HEK293 (cell line): ENCODE measurements around the gene DGCR2.

Experiments
- CTCF ChIA-PET: fragments of 350-600 bp; formaldehyde crosslinking; extraction: SDS; loops from one replicate; lab custom pipeline; 2021; ENCODE audit warnings: antibody characterized with exemption; lab: Yijun Ruan, JAX
- POLR2A ChIA-PET: fragments of 300-600 bp; formaldehyde crosslinking; extraction: SDS; loops from one replicate; lab custom pipeline; 2020; ENCODE audit warnings: antibody characterized with exemption, inconsistent platforms; lab: Yijun Ruan, JAX
- H3K27ac ChIP-seq: fragments of 200-500 bp; sonication (Bioruptor generic); 2 replicates; pipeline ENCODE4 v1.5.1; 2014; ENCODE audit warnings: low read depth, low read length, control low read depth, inconsistent platforms; ENCODE audit errors: extremely low read depth
- H3K36me3 ChIP-seq, 2 experiments: fragments of 200-500 bp in 1 of 2; sonication (Bioruptor generic) in 1 of 2; 1 replicate in 1 of 2; 2 replicates in 1 of 2; pipeline ENCODE4 v1.5.1; 2014 to 2017; ENCODE audit warnings: inconsistent platforms in 2 of 2, low read length in 2 of 2; ENCODE audit not compliant: control insufficient read depth in 2 of 2, insufficient read depth in 1 of 2
- H3K4me1 ChIP-seq: fragments of 200-500 bp; sonication (Bioruptor generic); 2 replicates; pipeline ENCODE4 v1.5.1; 2014; ENCODE audit warnings: mild to moderate bottlenecking, low read length, inconsistent platforms; ENCODE audit not compliant: control insufficient read depth, insufficient read depth
- H3K4me3 ChIP-seq: 2 replicates; pipeline ENCODE4 v1.5.1; 2011; ENCODE audit warnings: low read depth, mild to moderate bottlenecking, control low read depth, low read length, moderate library complexity
- H3K9me3 ChIP-seq: fragments of 200-500 bp; sonication (Bioruptor generic); 2 replicates; pipeline ENCODE4 v1.5.1; 2014; ENCODE audit warnings: low read depth, low read length, inconsistent platforms; ENCODE audit not compliant: control insufficient read depth, insufficient read depth
- BCL11A ChIP-seq: fragments of 450-650 bp; formaldehyde crosslinking; IDR thresholded peaks from 2 replicates; pipeline ENCODE4 v1.5.1; 2016; ENCODE audit warnings: low read depth, missing biosample characterization, missing genetic modification characterization
- FEZF1 ChIP-seq: fragments of 450-650 bp; formaldehyde crosslinking; IDR thresholded peaks from 2 replicates; pipeline ENCODE4 v1.5.1; 2016; ENCODE audit warnings: missing biosample characterization, missing genetic modification characterization
- GLI2 ChIP-seq: fragments of 450-650 bp; formaldehyde crosslinking; IDR thresholded peaks from 2 replicates; pipeline ENCODE4; 2017; ENCODE audit warnings: missing biosample characterization, missing genetic modification characterization, low read depth, borderline replicate concordance
- HOXA7 ChIP-seq: sonication (generic); formaldehyde crosslinking; IDR thresholded peaks from 2 replicates; pipeline ENCODE4 v1.8.1; 2022; ENCODE audit warnings: missing genetic modification reagents, borderline replicate concordance
- KLF7 ChIP-seq: fragments of 450-650 bp; formaldehyde crosslinking; IDR thresholded peaks from 2 replicates; pipeline ENCODE4 v1.5.1; 2016; ENCODE audit warnings: missing biosample characterization, missing genetic modification characterization, borderline replicate concordance
- MEIS1 ChIP-seq: sonication (generic); formaldehyde crosslinking; IDR thresholded peaks from 2 replicates; pipeline ENCODE4 v1.8.1; 2022; ENCODE audit warnings: missing genetic modification reagents, mild to moderate bottlenecking, borderline replicate concordance
- PRDM2 ChIP-seq: fragments of 450-650 bp; formaldehyde crosslinking; IDR thresholded peaks from 2 replicates; pipeline ENCODE4 v1.5.1; 2016; ENCODE audit warnings: missing biosample characterization, missing genetic modification characterization, borderline replicate concordance
- SCRT2 ChIP-seq: fragments of 450-650 bp; formaldehyde crosslinking; IDR thresholded peaks from 2 replicates; pipeline ENCODE4 v1.5.1; 2016; ENCODE audit warnings: missing biosample characterization, missing genetic modification characterization
- SP7 ChIP-seq: fragments of 450-650 bp; formaldehyde crosslinking; IDR thresholded peaks from 2 replicates; pipeline ENCODE4 v1.5.1; 2016; ENCODE audit warnings: missing biosample characterization, missing genetic modification characterization
- ZBTB7A ChIP-seq: fragments of 450-650 bp; formaldehyde crosslinking; IDR thresholded peaks from 2 replicates; pipeline ENCODE4 v1.5.1; 2016; ENCODE audit warnings: low read depth, missing biosample characterization, missing genetic modification characterization
- ZNF175 ChIP-seq: fragments of 450-650 bp; formaldehyde crosslinking; IDR thresholded peaks from 2 replicates; pipeline ENCODE4 v1.5.1; 2016; ENCODE audit warnings: missing biosample characterization, missing genetic modification characterization
- ZNF214 ChIP-seq: fragments of 450-650 bp; formaldehyde crosslinking; IDR thresholded peaks from 2 replicates; pipeline ENCODE4 v1.5.1; 2017; ENCODE audit warnings: missing biosample characterization, mild to moderate bottlenecking, missing genetic modification characterization, borderline replicate concordance
- ZNF311 ChIP-seq: fragments of 450-650 bp; formaldehyde crosslinking; IDR thresholded peaks from 2 replicates; pipeline ENCODE4 v1.5.1; 2017; ENCODE audit warnings: missing biosample characterization, missing genetic modification characterization, borderline replicate concordance
- ZNF366 ChIP-seq: fragments of 450-650 bp; formaldehyde crosslinking; conservative IDR thresholded peaks from 2 replicates; pipeline ENCODE4 v1.5.1; 2016; ENCODE audit warnings: missing biosample characterization, missing genetic modification characterization
- ZNF398 ChIP-seq: fragments of 450-650 bp; formaldehyde crosslinking; IDR thresholded peaks from 2 replicates; pipeline ENCODE4 v1.5.1; 2017; ENCODE audit warnings: missing biosample characterization, missing genetic modification characterization
- ZNF488 ChIP-seq: fragments of 450-650 bp; formaldehyde crosslinking; IDR thresholded peaks from 2 replicates; pipeline ENCODE4 v1.5.1; 2016; ENCODE audit warnings: missing biosample characterization, missing genetic modification characterization
- ZNF560 ChIP-seq: fragments of 450-650 bp; formaldehyde crosslinking; IDR thresholded peaks from 2 replicates; pipeline ENCODE4 v1.5.1; 2017; ENCODE audit warnings: missing biosample characterization, missing genetic modification characterization, borderline replicate concordance
- ZNF610 ChIP-seq: fragments of 450-650 bp; formaldehyde crosslinking; IDR thresholded peaks from 2 replicates; pipeline ENCODE4 v1.5.1; 2016; ENCODE audit warnings: missing biosample characterization, missing genetic modification characterization, borderline replicate concordance
- ZNF670 ChIP-seq: fragments of 450-650 bp; formaldehyde crosslinking; IDR thresholded peaks from 2 replicates; pipeline ENCODE4 v1.5.1; 2016; ENCODE audit warnings: missing biosample characterization, missing genetic modification characterization, low read depth
- ZNF747 ChIP-seq: fragments of 450-650 bp; formaldehyde crosslinking; IDR thresholded peaks from 2 replicates; pipeline ENCODE4 v1.5.1; 2016; ENCODE audit warnings: missing biosample characterization, missing genetic modification characterization
- ZNF776 ChIP-seq: fragments of 450-650 bp; formaldehyde crosslinking; IDR thresholded peaks from 2 replicates; pipeline ENCODE4 v1.5.0; 2017; ENCODE audit warnings: missing biosample characterization, missing genetic modification characterization, borderline replicate concordance

Gene DGCR2

GRCh38 chr22:19149047-19149883, 27.1 kb upstream of the DGCR2 start (continued):
- TF ChIP-seq SP7 (tag by site-specific recombination) (no peak), ZBTB7A (no peak)

GRCh38 chr22:19148417-19149046, 26.3 kb upstream of the DGCR2 start:
- POLR2A ChIA-PET, result interaction anchor here (1.0 kb wide), 1 partner anchor 30 kb away, joined by 5 read pairs; the partner anchor contains the start of gene SLC25A1
- no peak overlapping the region for H3K4me3 ChIP-seq
- no peaks in the 10 kb centered on the region for H3K4me1 ChIP-seq
- TF ChIP-seq KLF7 (tag by site-specific recombination), result no peak
- no peak for TF ChIP-seq BCL11A
- TF ChIP-seq, all 188 proteins: peak for 0
- no peaks in the 10 kb centered on the region for H3K36me3 ChIP-seq
- CTCF ChIA-PET, result interaction anchor here (0.6 to 0.9 kb wide), 4 partner anchors 22 to 1147 kb away, joined by 3 to 7 read pairs (median 4); partner anchors contain the start of gene SLC25A1
- no peaks in the 10 kb centered on the region for H3K9me3 ChIP-seq
- no peak overlapping the region for H3K27ac ChIP-seq

- Histone ChIP-seq H3K36me3 (peaks cover 3 to 6% of the 10 kb centered on the region in 2 experiments; a peak in 1 of 3 replicates), H3K27ac (no peak overlapping the region), H3K4me3 (no peak overlapping the region), H3K9me3 (no peaks in the 10 kb centered on the region), H3K4me1 (no peaks in the 10 kb centered on the region)
- ChIA-PET CTCF (interaction anchor here (0.6 to 3.1 kb wide), 3 partner anchors 328 to 504 kb away, joined by 3 to 25 read pairs (median 3); no protein-coding TSS in a partner anchor), POLR2A (interaction anchor here (1.2 kb wide), 1 partner anchor 26 kb away, joined by 3 read pairs; no protein-coding TSS in a partner anchor)
- TF ChIP-seq GLI2 (tag by site-specific recombination), result no peak
- TF ChIP-seq ZNF610, result no peak
- no peak for TF ChIP-seq ZNF670 (tag by site-specific recombination)
- no peak for TF ChIP-seq SCRT2 (tag by site-specific recombination)
- no peak for TF ChIP-seq ZNF776 (tag by site-specific recombination)
- no peak for TF ChIP-seq ZNF311
- TF ChIP-seq ZNF747 (tag by site-specific recombination), result no peak
- TF ChIP-seq ZNF175 (tag by site-specific recombination), result no peak
- no peak for TF ChIP-seq ZNF488
- TF ChIP-seq PRDM2 (tag by site-specific recombination), result no peak
- TF ChIP-seq ZNF214 (tag by site-specific recombination), result no peak
- no peak for TF ChIP-seq ZNF560
- TF ChIP-seq ZNF366 (tag by site-specific recombination), result no peak
- no peak for TF ChIP-seq ZNF398 (tag by site-specific recombination)
- no peak for TF ChIP-seq MEIS1 (CRISPR knock-in tag)
- no peak for TF ChIP-seq HOXA7 (CRISPR knock-in tag)
- no peak for TF ChIP-seq FEZF1 (tag by site-specific recombination)
These were observed 25.1 kb upstream of the DGCR2 start for GRCh38 chr22:19147195-19147780.
